DMS79 (cell line): Measurements from ENCODE around the gene DNA2.

Experiments used
- DNase-seq: peaks from one replicate; lab custom pipeline; 2025; lab: John Stamatoyannopoulos, UW

Gene DNA2

DNA sequence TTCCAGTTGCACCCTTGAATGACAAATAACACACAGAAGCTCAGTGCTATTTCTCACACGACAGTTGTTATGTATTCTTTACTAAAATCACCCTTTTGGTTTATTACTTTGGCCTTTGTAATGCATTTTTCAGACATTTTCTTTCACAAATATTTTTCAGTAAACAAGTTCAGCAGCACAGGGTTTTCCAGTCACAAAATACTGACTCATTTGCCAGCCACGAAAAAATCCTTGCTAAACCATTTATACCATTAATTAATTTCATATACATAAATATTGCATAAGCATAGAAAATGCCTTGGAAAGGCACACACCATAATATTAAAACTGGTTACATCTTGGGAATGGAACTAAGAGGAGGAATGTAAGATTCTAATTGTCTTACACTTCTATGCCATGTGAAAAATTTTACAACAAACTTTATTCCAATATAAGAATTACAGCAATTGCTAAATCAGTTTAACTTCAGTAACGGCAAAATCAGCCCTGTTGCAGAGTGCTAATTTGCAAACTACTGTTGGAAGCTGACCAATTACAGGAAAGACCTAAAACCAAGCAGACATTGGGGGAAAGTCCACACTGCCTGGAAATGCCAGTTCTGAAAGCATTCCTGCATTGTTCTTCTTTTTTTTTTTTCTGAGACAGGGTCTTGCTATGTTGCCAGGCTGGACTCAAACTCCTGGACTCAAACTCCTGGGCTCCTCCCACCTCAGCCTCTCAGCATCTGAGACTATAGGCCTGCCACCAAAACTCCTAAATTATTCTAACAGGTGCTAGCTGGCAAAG lies 107.5 kb downstream of the DNA2 start:
- no peak for DNase-seq
